Spleen (tissue), 11 donors: ENCODE data around the gene ZRSR2. TPM values are rescaled to one million over a fixed set of nuclear protein-coding genes. Genes with fewer than 3 reads are reported as not detected.

Experiments
- DNase-seq: peaks from one replicate; pipeline ENCODE4 v3.0.0-alpha.2; 2020
- H3K27ac ChIP-seq, 8 donors: fragments of 200-600 bp; sonication (generic) in 7 of 8; 1 replicate in 4 of 8; 2 replicates in 4 of 8; pipeline versions ENCODE4 v1.5.0 to v1.8.0; 2016 to 2021; ENCODE audit warnings: inconsistent platforms in 4 of 8, mild to moderate bottlenecking in 4 of 8, moderate library complexity in 1 of 8
- H3K27me3 ChIP-seq, 7 donors: fragments of 200-600 bp; sonication (generic) in 6 of 7; replicated peaks in 1 of 7; 1 replicate in 4 of 7; 2 replicates in 3 of 7; pipeline versions ENCODE4 v1.5.0 to v1.8.0; 2016 to 2021; ENCODE audit warnings: inconsistent platforms in 3 of 7, mild to moderate bottlenecking in 1 of 7
- H3K36me3 ChIP-seq, 6 donors: fragments of 200-600 bp; sonication (generic) in 5 of 6; 1 replicate in 4 of 6; 2 replicates in 2 of 6; pipeline versions ENCODE4 v1.5.0 to v1.8.0; 2016 to 2021; ENCODE audit warnings: inconsistent platforms in 2 of 6
- H3K4me1 ChIP-seq, 6 donors: fragments of 200-600 bp; sonication (generic) in 5 of 6; 1 replicate in 3 of 6; 2 replicates in 3 of 6; pipeline versions ENCODE4 v1.5.0 to v1.8.0; 2016 to 2021; ENCODE audit warnings: inconsistent platforms in 3 of 6
- H3K4me3 ChIP-seq, 8 donors: fragments of 200-600 bp; sonication (generic) in 7 of 8; 1 replicate in 4 of 8; 2 replicates in 4 of 8; pipeline versions ENCODE4 v1.5.0 to v1.8.0; 2016 to 2021; ENCODE audit warnings: inconsistent platforms in 4 of 8, mild to moderate bottlenecking in 4 of 8, moderate library complexity in 2 of 8
- H3K9me3 ChIP-seq, 8 donors: fragments of 200-600 bp; sonication (generic) in 7 of 8; 1 replicate in 4 of 8; 2 replicates in 4 of 8; pipeline versions ENCODE4 v1.5.0 to v1.8.0; 2016 to 2021; ENCODE audit warnings: inconsistent platforms in 4 of 8
- CTCF ChIP-seq, 11 experiments: fragments of 200-600 bp in 7 of 11; fragments of 450-650 bp in 4 of 11; sonication (generic) in 4 of 11; IDR thresholded peaks in 8 of 11; conservative IDR thresholded peaks in 3 of 11; 1 replicate in 7 of 11; 2 replicates in 4 of 11; pipeline versions ENCODE4 v1.4.0 to v1.8.0; 2016 to 2021; ENCODE audit warnings: antibody characterized with exemption in 11 of 11, inconsistent platforms in 4 of 11, mild to moderate bottlenecking in 1 of 11
- POLR2A ChIP-seq, 3 donors: fragments of 450-650 bp; IDR thresholded peaks; one replicate each; pipeline ENCODE4 v1.5.1; 2017; ENCODE audit warnings: antibody characterized with exemption in 3 of 3, mild to moderate bottlenecking in 1 of 3
- POLR2AphosphoS5 ChIP-seq, 3 donors: sonication (generic); formaldehyde crosslinking; IDR thresholded peaks; one replicate each; pipeline ENCODE4 v1.5.1; 2017; ENCODE audit warnings: antibody characterized with exemption in 3 of 3
- WGBS, 5 donors: extraction: QIAGEN DNeasy Blood & Tissue Kit in 3 of 5; methylation state at CpG; one replicate each; pipeline versions ENCODE4 v1.1.5 to v1.1.7; 2013 to 2018; 5-methylcytosine and 5-hydroxymethylcytosine counted together
- intact Hi-C: fragments of 100-400 bp; cut with DNase I; formaldehyde crosslinking; loops from one replicate; pipeline ENCODE4 v1.15.0; 2023; ENCODE audit warnings: low total_unique reads
- polyA plus RNA-seq, 3 donors: library from polyadenylated mRNA; stranded (reverse); fragments of 200-250 nt; gene quantifications; one replicate each; pipeline ENCODE4 v1.2.1, GENCODE V29; 2013
- total RNA-seq, 7 donors: library from RNA; depleted of rRNA in 3 of 7; stranded (reverse); fragments of >200 nt in 3 of 7; fragmentation: NEBNext Ultra II Directional in 4 of 7; extraction: Animal tissue kit (Norgen Biotek cat#: 25700) in 4 of 7; gene quantifications; one replicate each; pipeline versions ENCODE4 v1.1.0 to v1.2.1, GENCODE V29; 2016 to 2021
- donor health status: healthy with polysubstance abuse.
- donor health status: DM: no; HTN: no; CAD: no; lungs with moderate emphysema.
- donor health status: DM: no; HTN: no; CAD: no.
- donor health status: Bipolar disorder and iron deficiency.
- donor health status: healthy.
- donor health status: DM: no; HTN: no; CAD: no.
- donor health status: DM: yes; HTN: yes; CAD: no.

The ZRSR2 gene
- total and polyA plus RNA-seq, 10 donors, result 8.3 to 65.1 (median 19.7) TPM

- TF ChIP-seq CTCF (IDR thresholded peaks at IDR 0.05 in 8 of 11, conservative IDR thresholded peaks at IDR 0.05 in 3 of 11), result no peak
- no peak for TF ChIP-seq POLR2A (IDR thresholded peaks at IDR 0.05)
- TF ChIP-seq POLR2AphosphoS5 (IDR thresholded peaks at IDR 0.05), result no peak
- intact Hi-C loops, result no loop called here
- H3K27ac ChIP-seq, result no peak overlapping the region
- no peaks in the 10 kb centered on the region for H3K4me1 ChIP-seq
- H3K36me3 ChIP-seq, result no peaks in the 10 kb centered on the region
- H3K9me3 ChIP-seq, result no peaks in the 10 kb centered on the region
- H3K4me3 ChIP-seq, result no peak overlapping the region
- H3K27me3 ChIP-seq, result peaks cover 0 to 21% (median 0%) of the 10 kb centered on the region in 7 donors
- DNase-seq, result no peak
Observed at GRCh38 chrX:15864629-15865028, 74.3 kb downstream of the ZRSR2 start.

GRCh38 chrX:15866147-15866546 lies 75.9 kb downstream of the ZRSR2 start:
- DNase-seq, result no peak
- no peak overlapping the region for H3K4me3 ChIP-seq
- H3K4me1 ChIP-seq, result no peaks in the 10 kb centered on the region
- intact Hi-C loops, result no loop called here
- peaks cover 0 to 21% (median 0%) of the 10 kb centered on the region in 7 donors for H3K27me3 ChIP-seq
- no peaks in the 10 kb centered on the region for H3K36me3 ChIP-seq
- H3K27ac ChIP-seq, result no peak overlapping the region
- 74 to 84% (median 78%) methylated on average over 3 of the region's 3 CpGs for WGBS, 5 donors
- no peaks in the 10 kb centered on the region for H3K9me3 ChIP-seq
- TF ChIP-seq POLR2AphosphoS5 (IDR thresholded peaks at IDR 0.05) (no peak), POLR2A (IDR thresholded peaks at IDR 0.05) (no peak), CTCF (IDR thresholded peaks at IDR 0.05 in 8 of 11, conservative IDR thresholded peaks at IDR 0.05 in 3 of 11) (no peak)

GRCh38 chrX:15869695-15870094 lies 79.4 kb downstream of the ZRSR2 start:
- Histone ChIP-seq H3K36me3 (no peaks in the 10 kb centered on the region), H3K4me3 (no peak overlapping the region), H3K4me1 (no peaks in the 10 kb centered on the region), H3K9me3 (no peaks in the 10 kb centered on the region), H3K27me3 (peaks cover 0 to 15% (median 0%) of the 10 kb centered on the region in 7 donors), H3K27ac (no peak overlapping the region)
- 94 to 96% (median 94%) methylated on average over 4 of the region's 4 CpGs for WGBS, 5 donors
- intact Hi-C loops, result no loop called here
- DNase-seq, result no peak
- TF ChIP-seq CTCF (IDR thresholded peaks at IDR 0.05 in 8 of 11, conservative IDR thresholded peaks at IDR 0.05 in 3 of 11) (no peak), POLR2AphosphoS5 (IDR thresholded peaks at IDR 0.05) (no peak), POLR2A (IDR thresholded peaks at IDR 0.05) (no peak)

- TF ChIP-seq POLR2A (IDR thresholded peaks at IDR 0.05) (no peak), CTCF (IDR thresholded peaks at IDR 0.05 in 8 of 11, conservative IDR thresholded peaks at IDR 0.05 in 3 of 11) (no peak), POLR2AphosphoS5 (IDR thresholded peaks at IDR 0.05) (no peak)
- WGBS, 5 donors, result 80 to 93% (median 85%) methylated on average over 4 of the region's 4 CpGs
- intact Hi-C loops, result no loop called here
- no peaks in the 10 kb centered on the region for H3K9me3 ChIP-seq
- no peak overlapping the region for H3K4me3 ChIP-seq
- no peaks in the 10 kb centered on the region for H3K4me1 ChIP-seq
- H3K27ac ChIP-seq, result no peak overlapping the region
- peaks cover 0 to 11% (median 0%) of the 10 kb centered on the region in 7 donors for H3K27me3 ChIP-seq
- no peak for DNase-seq
- no peaks in the 10 kb centered on the region for H3K36me3 ChIP-seq
Observed at GRCh38 chrX:15870310-15870709, 80.0 kb downstream of the ZRSR2 start.

Other genes with a start within 250 kb of the ZRSR2 start
- gene ACE2, start 189.5 kb upstream of the ZRSR2 start, total RNA-seq, result not detected
- gene ACE2, start 189.5 kb upstream of the ZRSR2 start, polyA plus RNA-seq, result under 1 TPM in 2 of 3 donors, not detected in 1; 0.03 to 0.06 TPM
- under 1 TPM in 2 of 7 donors, not detected in 5; 0.30 to 0.32 TPM for gene CLTRN, start 125.7 kb upstream of the ZRSR2 start, total RNA-seq
- gene CLTRN, start 125.7 kb upstream of the ZRSR2 start, polyA plus RNA-seq, result under 1 TPM; 0.16 to 0.48 (median 0.18) TPM
- gene CA5B, start 52.2 kb upstream of the ZRSR2 start, total RNA-seq, result 10 to 100 TPM; 15.1 to 24.1 (median 19.1) TPM
- 1 to 10 TPM; 1.4 to 1.9 (median 1.8) TPM for gene CA5B, start 52.2 kb upstream of the ZRSR2 start, polyA plus RNA-seq
- gene AP1S2, start 64.3 kb downstream of the ZRSR2 start, total RNA-seq, result 100 to 1,000 TPM in 3 of 7 donors, 10 to 100 TPM in 4; 55.9 to 133 (median 68.5) TPM
- 10 to 100 TPM; 23.3 to 39.5 (median 38.5) TPM for gene AP1S2, start 64.3 kb downstream of the ZRSR2 start, polyA plus RNA-seq